Sigmoid colon (tissue), 7 donors: ENCODE results near the gene MAPK13. TPM values are rescaled to one million over a fixed set of nuclear protein-coding genes. Genes with fewer than 3 reads are reported as not detected.
A peak's percentile ranks its signal among the peaks of the same experiment; 100 is the strongest.

Source experiments
- DNase-seq: peaks from one replicate; pipeline ENCODE4 v3.0.0-alpha.2; 2019
- H3K27ac ChIP-seq, 4 donors: fragments of 200-600 bp; sonication (generic); one replicate each; pipeline ENCODE4 v1.5.1; 2016 to 2019; ENCODE audit warnings: mild to moderate bottlenecking in 1 of 4
- H3K27me3 ChIP-seq, 3 donors: fragments of 200-600 bp; sonication (generic); one replicate each; pipeline ENCODE4 v1.5.1; 2019; ENCODE audit warnings: mild to moderate bottlenecking in 1 of 3
- H3K36me3 ChIP-seq, 4 donors: fragments of 200-600 bp; sonication (generic); one replicate each; pipeline ENCODE4 v1.5.1; 2016 to 2019
- H3K4me1 ChIP-seq, 4 donors: fragments of 200-600 bp; sonication (generic); one replicate each; pipeline ENCODE4 v1.5.1; 2017 to 2019
- H3K4me3 ChIP-seq, 4 donors: fragments of 200-600 bp; sonication (generic); one replicate each; pipeline ENCODE4 v1.5.1; 2017 to 2019; ENCODE audit warnings: mild to moderate bottlenecking in 2 of 4, moderate library complexity in 1 of 4
- H3K9me3 ChIP-seq, 4 donors: fragments of 200-600 bp in 3 of 4; sonication (generic) in 3 of 4; one replicate each; pipeline versions ENCODE4 v1.5.1 to v1.6.1; 2013 to 2019
- CTCF ChIP-seq, 4 experiments: fragments of 450-650 bp in 3 of 4; fragments of 200-600 bp in 1 of 4; IDR thresholded peaks; one replicate each; pipeline ENCODE4 v1.5.1; 2016 to 2019; ENCODE audit warnings: antibody characterized with exemption in 4 of 4, mild to moderate bottlenecking in 3 of 4, moderate library complexity in 2 of 4
- EP300 ChIP-seq, 4 donors: sonication (generic); formaldehyde crosslinking; IDR thresholded peaks; one replicate each; pipeline ENCODE4 v1.6.1; 2017; ENCODE audit warnings: antibody characterized with exemption in 4 of 4
- POLR2A ChIP-seq, 2 donors: fragments of 450-650 bp; IDR thresholded peaks; one replicate each; pipeline ENCODE4 v1.6.1; 2016; ENCODE audit warnings: antibody characterized with exemption in 2 of 2, mild to moderate bottlenecking in 2 of 2, moderate library complexity in 2 of 2
- POLR2AphosphoS5 ChIP-seq, 4 donors: sonication (generic); formaldehyde crosslinking; IDR thresholded peaks; one replicate each; pipeline ENCODE4 v1.6.1; 2017; ENCODE audit warnings: antibody characterized with exemption in 4 of 4
- WGBS, 2 donors: extraction: QIAGEN DNeasy Blood & Tissue Kit; methylation state at CpG; one replicate each; pipeline ENCODE4 v1.1.7; 2013; 5-methylcytosine and 5-hydroxymethylcytosine counted together
- intact Hi-C: fragments of 100-400 bp; cut with DNase I; formaldehyde crosslinking; loops from one replicate; pipeline ENCODE4 v1.15.1; 2023
- polyA plus RNA-seq, 3 donors: library from polyadenylated mRNA; stranded (reverse); fragments of 200-250 nt; gene quantifications; one replicate each; pipeline ENCODE4 v1.2.3, GENCODE V29; 2013
- total RNA-seq, 4 donors: library from RNA; depleted of rRNA; stranded (reverse); fragments of >200 nt; gene quantifications; one replicate each; pipeline ENCODE4 v1.1.0, GENCODE V29; 2016
- donor health status: healthy with polysubstance abuse.
- donor health status: Bipolar disorder and iron deficiency.
- donor health status: healthy.

MAPK13 gene
- total and polyA plus RNA-seq, 7 donors = 1.8 to 159 (median 3.6) TPM

- no peaks in the 10 kb centered on the region for H3K27me3 ChIP-seq
- intact Hi-C loops = no loop called here
- H3K4me3 ChIP-seq = no peak overlapping the region
- no peak for DNase-seq
- WGBS, 2 donors = 48 to 71% methylated on average over 2 of the region's 2 CpGs
- peaks cover 0 to 70% (median 22%) of the 10 kb centered on the region in 4 donors for H3K36me3 ChIP-seq
- TF ChIP-seq POLR2A (IDR thresholded peaks at IDR 0.05) = no peak
- peak in 3 of 4 donors; percentile 4 to 67 (median 43) for TF ChIP-seq POLR2AphosphoS5 (IDR thresholded peaks at IDR 0.05)
- TF ChIP-seq EP300 (IDR thresholded peaks at IDR 0.05) = peak in 1 of 4 donors; percentile 71
- no peak for TF ChIP-seq CTCF (IDR thresholded peaks at IDR 0.05)
- peaks cover 0 to 24% (median 11%) of the 10 kb centered on the region in 4 donors for H3K4me1 ChIP-seq
- peak overlapping the region in 2 of 4 donors; percentile 67 to 69 for H3K27ac ChIP-seq
- H3K9me3 ChIP-seq = no peaks in the 10 kb centered on the region
Observed at GRCh38 chr6:36104836-36105235, 25.5 kb upstream of the MAPK13 start.

DNA sequence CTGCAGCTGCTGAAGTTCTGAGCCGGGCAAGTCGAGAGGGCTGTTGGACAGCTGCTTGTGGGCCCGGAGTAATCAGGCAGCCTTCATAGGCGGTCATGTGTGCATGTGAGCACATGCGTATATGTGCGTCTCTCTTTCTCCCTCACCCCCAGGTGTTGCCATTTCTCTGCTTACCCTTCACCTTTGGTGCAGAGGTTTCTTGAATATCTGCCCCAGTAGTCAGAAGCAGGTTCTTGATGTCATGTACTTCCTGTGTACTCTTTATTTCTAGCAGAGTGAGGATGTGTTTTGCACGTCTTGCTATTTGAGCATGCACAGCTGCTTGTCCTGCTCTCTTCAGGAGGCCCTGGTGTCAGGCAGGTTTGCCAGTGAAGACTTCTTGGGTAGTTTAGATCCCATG is 21.2 kb upstream of the MAPK13 start:
- TF ChIP-seq POLR2AphosphoS5 (IDR thresholded peaks at IDR 0.05) (no peak), POLR2A (IDR thresholded peaks at IDR 0.05) (no peak), CTCF (IDR thresholded peaks at IDR 0.05) (no peak), EP300 (IDR thresholded peaks at IDR 0.05) (no peak)
- intact Hi-C loops = no loop called here
- Histone ChIP-seq H3K27ac (no peak overlapping the region), H3K9me3 (no peaks in the 10 kb centered on the region), H3K4me1 (peaks cover 0 to 34% (median 21%) of the 10 kb centered on the region in 4 donors), H3K4me3 (no peak overlapping the region), H3K27me3 (no peaks in the 10 kb centered on the region), H3K36me3 (peaks cover 0 to 42% (median 15%) of the 10 kb centered on the region in 4 donors)
- 53 to 80% methylated on average over 7 of the region's 7 CpGs for WGBS, 2 donors
- no peak for DNase-seq

DNA sequence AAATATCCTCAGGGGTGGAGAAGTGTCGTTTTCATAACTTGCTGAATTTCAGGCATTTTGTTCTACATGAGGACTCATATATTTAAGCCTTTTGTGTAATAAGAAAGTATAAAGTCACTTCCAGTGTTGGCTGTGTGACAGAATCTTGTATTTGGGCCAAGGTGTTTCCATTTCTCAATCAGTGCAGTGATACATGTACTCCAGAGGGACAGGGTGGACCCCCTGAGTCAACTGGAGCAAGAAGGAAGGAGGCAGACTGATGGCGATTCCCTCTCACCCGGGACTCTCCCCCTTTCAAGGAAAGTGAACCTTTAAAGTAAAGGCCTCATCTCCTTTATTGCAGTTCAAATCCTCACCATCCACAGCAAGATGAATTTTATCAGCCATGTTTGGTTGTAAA is 20.3 kb upstream of the MAPK13 start:
- Histone ChIP-seq H3K27me3 (no peaks in the 10 kb centered on the region), H3K4me1 (peaks cover 0 to 24% (median 14%) of the 10 kb centered on the region in 4 donors), H3K9me3 (no peaks in the 10 kb centered on the region), H3K4me3 (no peak overlapping the region), H3K36me3 (peaks cover 0 to 37% (median 15%) of the 10 kb centered on the region in 4 donors), H3K27ac (peak overlapping the region in 1 of 4 donors; percentile 17)
- TF ChIP-seq EP300 (IDR thresholded peaks at IDR 0.05) (no peak), CTCF (IDR thresholded peaks at IDR 0.05) (no peak), POLR2A (IDR thresholded peaks at IDR 0.05) (no peak), POLR2AphosphoS5 (IDR thresholded peaks at IDR 0.05) (no peak)
- no peak for DNase-seq
- intact Hi-C loops = no loop called here
- WGBS, 2 donors = 91 to 96% methylated on average over 3 of the region's 3 CpGs

- Histone ChIP-seq H3K4me3 (no peak overlapping the region), H3K9me3 (no peaks in the 10 kb centered on the region), H3K27ac (peak overlapping the region in 3 of 4 donors; percentile 17 to 56 (median 49)), H3K4me1 (peaks cover 0 to 16% (median 11%) of the 10 kb centered on the region in 4 donors), H3K36me3 (peaks cover 0 to 38% (median 15%) of the 10 kb centered on the region in 4 donors), H3K27me3 (no peaks in the 10 kb centered on the region)
- no peak for DNase-seq
- TF ChIP-seq CTCF (IDR thresholded peaks at IDR 0.05) (no peak), POLR2AphosphoS5 (IDR thresholded peaks at IDR 0.05) (no peak), POLR2A (IDR thresholded peaks at IDR 0.05) (no peak), EP300 (IDR thresholded peaks at IDR 0.05) (no peak)
- intact Hi-C loops = no loop called here
- WGBS, 2 donors = 67 to 79% methylated on average over 4 of the region's 4 CpGs
Observed at GRCh38 chr6:36110863-36111262, 19.4 kb upstream of the MAPK13 start.

DNA sequence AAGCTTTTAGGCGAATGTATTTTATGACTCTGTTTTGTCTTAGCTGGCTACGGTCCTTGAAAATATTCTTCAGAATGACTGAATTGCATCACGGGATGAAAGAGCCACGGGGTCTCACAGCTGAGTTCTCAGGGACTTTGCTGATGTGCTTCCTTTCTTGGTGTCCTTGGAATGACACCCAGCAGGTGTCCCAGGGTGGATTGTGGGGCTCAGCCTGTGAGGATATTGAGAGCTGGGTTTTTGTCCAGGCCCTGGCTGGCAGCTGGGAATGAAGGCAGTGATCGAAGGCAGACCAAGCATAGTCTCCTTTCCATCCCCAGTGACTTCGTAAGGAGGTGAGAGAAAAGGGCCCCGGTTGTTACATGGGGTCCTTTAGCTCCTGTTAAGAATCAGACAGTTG is 18.8 kb upstream of the MAPK13 start:
- H3K27ac ChIP-seq = peak overlapping the region in 2 of 4 donors; percentile 49 to 56
- no peak for DNase-seq
- H3K36me3 ChIP-seq = peaks cover 0 to 44% (median 15%) of the 10 kb centered on the region in 4 donors
- no peaks in the 10 kb centered on the region for H3K9me3 ChIP-seq
- no peaks in the 10 kb centered on the region for H3K27me3 ChIP-seq
- no peak overlapping the region for H3K4me3 ChIP-seq
- WGBS, 2 donors = 56 to 79% methylated on average over 7 of the region's 7 CpGs
- intact Hi-C loops = no loop called here
- no peak for TF ChIP-seq POLR2AphosphoS5 (IDR thresholded peaks at IDR 0.05)
- TF ChIP-seq CTCF (IDR thresholded peaks at IDR 0.05) = no peak
- no peak for TF ChIP-seq POLR2A (IDR thresholded peaks at IDR 0.05)
- TF ChIP-seq EP300 (IDR thresholded peaks at IDR 0.05) = no peak
- peaks cover 0 to 16% (median 11%) of the 10 kb centered on the region in 4 donors for H3K4me1 ChIP-seq
